ENCODE data around the gene ASB3.

DNA sequence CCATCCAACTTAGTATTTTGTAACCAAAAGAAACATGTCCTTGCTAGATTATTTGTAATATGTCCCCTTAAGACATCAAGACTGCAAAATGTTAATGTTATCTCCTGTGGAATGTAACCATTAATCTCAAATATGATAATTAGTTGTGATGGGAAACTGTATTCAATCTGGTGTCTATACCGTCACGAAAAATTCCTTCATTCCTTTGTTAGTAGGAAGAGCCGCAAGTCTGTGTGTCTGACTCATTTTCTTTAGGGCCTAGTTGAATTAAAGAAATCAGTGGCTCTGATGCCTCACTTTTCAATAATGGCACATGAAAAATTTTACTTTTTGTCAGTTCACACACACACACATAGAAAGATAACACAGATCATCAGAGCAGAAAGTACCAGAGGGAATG is 146.3 kb downstream of the ASB3 start:
- TF ChIP-seq, protein P1, sequence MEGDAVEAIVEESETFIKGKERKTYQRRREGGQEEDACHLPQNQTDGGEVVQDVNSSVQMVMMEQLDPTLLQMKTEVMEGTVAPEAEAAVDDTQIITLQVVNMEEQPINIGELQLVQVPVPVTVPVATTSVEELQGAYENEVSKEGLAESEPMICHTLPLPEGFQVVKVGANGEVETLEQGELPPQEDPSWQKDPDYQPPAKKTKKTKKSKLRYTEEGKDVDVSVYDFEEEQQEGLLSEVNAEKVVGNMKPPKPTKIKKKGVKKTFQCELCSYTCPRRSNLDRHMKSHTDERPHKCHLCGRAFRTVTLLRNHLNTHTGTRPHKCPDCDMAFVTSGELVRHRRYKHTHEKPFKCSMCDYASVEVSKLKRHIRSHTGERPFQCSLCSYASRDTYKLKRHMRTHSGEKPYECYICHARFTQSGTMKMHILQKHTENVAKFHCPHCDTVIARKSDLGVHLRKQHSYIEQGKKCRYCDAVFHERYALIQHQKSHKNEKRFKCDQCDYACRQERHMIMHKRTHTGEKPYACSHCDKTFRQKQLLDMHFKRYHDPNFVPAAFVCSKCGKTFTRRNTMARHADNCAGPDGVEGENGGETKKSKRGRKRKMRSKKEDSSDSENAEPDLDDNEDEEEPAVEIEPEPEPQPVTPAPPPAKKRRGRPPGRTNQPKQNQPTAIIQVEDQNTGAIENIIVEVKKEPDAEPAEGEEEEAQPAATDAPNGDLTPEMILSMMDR (IDR thresholded peaks at IDR 0.05): no peak
- TF ChIP-seq POLR2A (IDR thresholded peaks at IDR 0.05): no peak

All from adrenal gland (tissue), 5 donors.